PFSK-1 (cell line): Measurements from ENCODE around the gene C3orf49.

ENCODE experiments used
- FOXP2 ChIP-seq: optimal IDR thresholded peaks from 2 replicates; pipeline ENCODE3; 2011; ENCODE audit warnings: borderline replicate concordance, control low read depth, inconsistent platforms; ENCODE audit not compliant: insufficient read depth; ENCODE audit errors: extremely low read length, extremely low read depth
- POLR2AphosphoS5 ChIP-seq: IDR thresholded peaks from 2 replicates; pipeline ENCODE4 v1.6.1; 2012; ENCODE audit warnings: low read depth, mild to moderate bottlenecking, control low read depth, low read length, moderate library complexity
- SIN3A ChIP-seq: IDR thresholded peaks from 2 replicates; pipeline ENCODE4 v1.6.1; 2012; ENCODE audit warnings: mild to moderate bottlenecking, low read length, moderate library complexity, borderline replicate concordance; ENCODE audit not compliant: insufficient read depth
- TAF1 ChIP-seq: IDR thresholded peaks from 2 replicates; pipeline ENCODE4 v1.6.1; 2012; ENCODE audit warnings: low read length, control low read depth, borderline replicate concordance; ENCODE audit not compliant: insufficient read depth
- TF ChIP-seq, protein P1 (sequence below), 2 experiments: IDR thresholded peaks; 2 replicates each; pipeline versions ENCODE4 v1.6.1 to v1.8.0; 2011 to 2012; ENCODE audit warnings: low read depth in 2 of 2, low read length in 2 of 2, control low read depth in 1 of 2, inconsistent platforms in 1 of 2, mild to moderate bottlenecking in 1 of 2, moderate library complexity in 1 of 2; ENCODE audit not compliant: insufficient read depth in 1 of 2

The C3orf49 gene

DNA sequence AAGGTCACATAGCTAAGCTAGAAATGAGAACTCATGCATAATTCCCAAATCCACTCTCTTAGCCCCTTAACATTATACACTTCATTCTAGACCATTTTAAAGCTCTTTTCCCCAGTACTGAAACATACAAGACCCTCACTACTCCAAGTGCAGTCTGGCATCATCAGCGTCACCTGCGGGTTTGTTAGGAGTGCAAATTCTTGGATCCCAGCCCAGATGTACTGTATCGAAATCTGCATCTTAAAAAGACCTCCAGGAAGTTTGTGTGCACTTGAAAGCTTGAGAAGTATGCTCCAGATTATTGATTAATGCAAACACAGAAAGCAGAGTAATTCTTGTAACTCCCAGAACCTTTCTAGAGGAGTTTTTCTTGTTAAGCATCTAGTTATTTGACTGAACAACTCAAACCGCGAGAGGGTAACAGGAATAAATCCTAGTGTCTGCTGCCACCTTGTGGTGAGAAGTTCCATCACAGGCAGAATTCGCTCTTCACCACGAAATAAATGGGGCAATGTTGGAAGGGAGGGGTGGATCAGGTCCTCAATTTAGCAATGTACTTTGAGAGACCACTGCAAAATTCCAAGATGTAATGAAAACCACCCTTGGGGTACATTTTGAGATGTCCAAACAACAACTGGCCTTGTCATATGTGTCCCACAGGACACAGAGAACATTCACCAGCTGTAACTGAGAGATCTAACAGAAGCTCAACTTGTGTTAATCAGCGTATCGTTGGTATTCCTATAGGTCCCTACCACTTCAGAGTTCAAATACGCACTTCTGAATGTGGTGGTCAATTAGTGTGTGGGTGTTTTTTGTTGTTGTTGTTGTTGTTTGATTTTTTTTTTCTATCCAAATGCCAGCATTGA, 583 bp upstream of the C3orf49 start:
- no peak for TF ChIP-seq POLR2AphosphoS5
- no peak for TF ChIP-seq TAF1
- no peak for TF ChIP-seq FOXP2
- TF ChIP-seq, protein P1, sequence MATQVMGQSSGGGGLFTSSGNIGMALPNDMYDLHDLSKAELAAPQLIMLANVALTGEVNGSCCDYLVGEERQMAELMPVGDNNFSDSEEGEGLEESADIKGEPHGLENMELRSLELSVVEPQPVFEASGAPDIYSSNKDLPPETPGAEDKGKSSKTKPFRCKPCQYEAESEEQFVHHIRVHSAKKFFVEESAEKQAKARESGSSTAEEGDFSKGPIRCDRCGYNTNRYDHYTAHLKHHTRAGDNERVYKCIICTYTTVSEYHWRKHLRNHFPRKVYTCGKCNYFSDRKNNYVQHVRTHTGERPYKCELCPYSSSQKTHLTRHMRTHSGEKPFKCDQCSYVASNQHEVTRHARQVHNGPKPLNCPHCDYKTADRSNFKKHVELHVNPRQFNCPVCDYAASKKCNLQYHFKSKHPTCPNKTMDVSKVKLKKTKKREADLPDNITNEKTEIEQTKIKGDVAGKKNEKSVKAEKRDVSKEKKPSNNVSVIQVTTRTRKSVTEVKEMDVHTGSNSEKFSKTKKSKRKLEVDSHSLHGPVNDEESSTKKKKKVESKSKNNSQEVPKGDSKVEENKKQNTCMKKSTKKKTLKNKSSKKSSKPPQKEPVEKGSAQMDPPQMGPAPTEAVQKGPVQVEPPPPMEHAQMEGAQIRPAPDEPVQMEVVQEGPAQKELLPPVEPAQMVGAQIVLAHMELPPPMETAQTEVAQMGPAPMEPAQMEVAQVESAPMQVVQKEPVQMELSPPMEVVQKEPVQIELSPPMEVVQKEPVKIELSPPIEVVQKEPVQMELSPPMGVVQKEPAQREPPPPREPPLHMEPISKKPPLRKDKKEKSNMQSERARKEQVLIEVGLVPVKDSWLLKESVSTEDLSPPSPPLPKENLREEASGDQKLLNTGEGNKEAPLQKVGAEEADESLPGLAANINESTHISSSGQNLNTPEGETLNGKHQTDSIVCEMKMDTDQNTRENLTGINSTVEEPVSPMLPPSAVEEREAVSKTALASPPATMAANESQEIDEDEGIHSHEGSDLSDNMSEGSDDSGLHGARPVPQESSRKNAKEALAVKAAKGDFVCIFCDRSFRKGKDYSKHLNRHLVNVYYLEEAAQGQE (IDR thresholded peaks at IDR 0.05; ENCODE audit: insufficient read depth in 1 of 2, low read depth in 2 of 2, low read length in 2 of 2): no peak
- TF ChIP-seq SIN3A: no peak

DNA sequence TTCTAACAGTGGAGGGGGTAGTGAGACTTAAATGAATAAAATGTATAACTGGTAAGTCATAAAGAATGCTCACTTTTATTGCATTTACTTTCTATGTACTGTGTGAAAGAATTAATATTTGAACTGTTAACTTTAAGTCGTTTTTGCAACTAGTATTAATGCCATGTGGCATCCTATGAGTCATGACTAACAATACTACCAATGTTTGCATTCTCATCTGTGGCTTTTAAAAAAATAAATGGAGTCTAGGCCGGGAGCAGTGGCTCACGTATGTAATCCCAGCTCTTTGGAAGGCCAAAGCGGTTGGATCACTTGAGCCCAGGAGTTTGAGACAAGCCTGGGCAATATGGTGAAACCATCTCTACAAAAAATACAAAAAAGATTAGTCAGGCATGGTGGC, 5.2 kb downstream of the C3orf49 start:
- TF ChIP-seq, protein P1 (IDR thresholded peaks at IDR 0.05; ENCODE audit: insufficient read depth in 1 of 2, low read depth in 2 of 2, low read length in 2 of 2): no peak
- TF ChIP-seq POLR2AphosphoS5 (no peak), FOXP2 (no peak), SIN3A (no peak), TAF1 (no peak)

DNA sequence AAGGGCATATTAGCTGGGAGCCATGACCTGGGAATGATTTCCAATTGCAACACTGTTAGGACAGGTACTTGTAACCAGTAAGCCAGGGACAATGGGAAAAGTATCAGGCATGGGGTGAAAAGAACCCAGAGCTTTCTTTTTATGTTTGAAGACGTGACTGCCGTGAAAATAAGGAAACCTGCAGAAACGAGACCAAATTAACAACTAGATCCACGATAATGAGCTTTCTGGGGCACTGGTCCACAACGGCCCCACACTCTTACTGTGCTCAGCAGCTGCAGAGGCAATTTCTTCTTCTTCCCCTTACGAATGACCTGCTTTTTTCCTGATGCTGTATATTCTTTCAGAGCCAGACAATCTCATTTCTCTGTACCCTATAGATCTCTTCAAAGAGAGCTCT, 11.4 kb downstream of the C3orf49 start:
- no peak for TF ChIP-seq POLR2AphosphoS5
- TF ChIP-seq, protein P1 (IDR thresholded peaks at IDR 0.05; ENCODE audit: insufficient read depth in 1 of 2, low read depth in 2 of 2, low read length in 2 of 2): no peak
- TF ChIP-seq FOXP2: no peak
- no peak for TF ChIP-seq TAF1
- no peak for TF ChIP-seq SIN3A

DNA sequence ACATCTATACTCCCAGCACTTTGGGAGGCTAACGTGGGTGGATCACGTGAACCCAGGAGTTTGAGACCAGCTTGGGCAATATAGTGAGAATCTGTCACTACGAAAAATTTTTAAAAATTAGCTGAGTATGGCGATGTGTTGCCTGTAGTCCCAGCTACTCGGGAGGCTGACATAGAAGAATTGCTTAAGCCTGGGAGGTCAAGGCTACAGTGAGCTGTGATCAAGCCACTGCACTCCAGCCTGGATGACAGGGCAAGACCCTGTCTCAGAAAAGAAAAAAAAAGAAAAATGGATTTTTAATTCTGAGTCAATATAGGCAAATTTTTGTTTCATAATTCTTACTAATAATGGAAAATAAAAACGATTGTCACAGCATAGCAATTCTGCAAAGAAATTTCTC, 13.3 kb downstream of the C3orf49 start:
- TF ChIP-seq POLR2AphosphoS5: no peak
- TF ChIP-seq TAF1: no peak
- TF ChIP-seq, protein P1 (IDR thresholded peaks at IDR 0.05; ENCODE audit: insufficient read depth in 1 of 2, low read depth in 2 of 2, low read length in 2 of 2): no peak
- no peak for TF ChIP-seq SIN3A
- no peak for TF ChIP-seq FOXP2

DNA sequence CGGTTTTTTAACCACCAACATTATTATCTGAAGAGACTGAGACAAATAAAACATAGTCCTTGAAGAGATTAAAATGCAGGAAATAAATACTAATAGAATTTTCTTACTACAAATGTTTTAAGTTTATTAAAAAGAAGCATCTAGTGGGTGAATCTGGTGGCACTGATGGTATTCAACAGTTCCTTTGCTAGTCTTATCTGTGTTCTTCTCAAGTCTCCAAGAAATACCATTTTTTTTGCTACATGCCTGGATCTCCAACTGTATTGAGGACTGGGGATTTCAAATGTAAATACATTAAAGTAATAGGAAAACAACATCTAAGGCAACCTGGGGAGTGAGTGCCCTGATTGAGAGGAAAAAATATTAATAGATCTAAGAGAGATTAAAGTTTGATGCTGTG, 22.6 kb downstream of the C3orf49 start:
- TF ChIP-seq POLR2AphosphoS5: no peak
- TF ChIP-seq TAF1: no peak
- no peak for TF ChIP-seq SIN3A
- TF ChIP-seq, protein P1 (IDR thresholded peaks at IDR 0.05; ENCODE audit: insufficient read depth in 1 of 2, low read depth in 2 of 2, low read length in 2 of 2): no peak
- no peak for TF ChIP-seq FOXP2
